NCI-H748 (cell line): ENCODE results near the gene ADGRG3.
A peak's percentile ranks its signal among the peaks of the same experiment; 100 is the strongest.

Source experiments
- DNase-seq: peaks from one replicate; lab custom pipeline; 2025; ENCODE audit not compliant: unreplicated experiment; lab: John Stamatoyannopoulos, UW

ADGRG3 gene

DNA sequence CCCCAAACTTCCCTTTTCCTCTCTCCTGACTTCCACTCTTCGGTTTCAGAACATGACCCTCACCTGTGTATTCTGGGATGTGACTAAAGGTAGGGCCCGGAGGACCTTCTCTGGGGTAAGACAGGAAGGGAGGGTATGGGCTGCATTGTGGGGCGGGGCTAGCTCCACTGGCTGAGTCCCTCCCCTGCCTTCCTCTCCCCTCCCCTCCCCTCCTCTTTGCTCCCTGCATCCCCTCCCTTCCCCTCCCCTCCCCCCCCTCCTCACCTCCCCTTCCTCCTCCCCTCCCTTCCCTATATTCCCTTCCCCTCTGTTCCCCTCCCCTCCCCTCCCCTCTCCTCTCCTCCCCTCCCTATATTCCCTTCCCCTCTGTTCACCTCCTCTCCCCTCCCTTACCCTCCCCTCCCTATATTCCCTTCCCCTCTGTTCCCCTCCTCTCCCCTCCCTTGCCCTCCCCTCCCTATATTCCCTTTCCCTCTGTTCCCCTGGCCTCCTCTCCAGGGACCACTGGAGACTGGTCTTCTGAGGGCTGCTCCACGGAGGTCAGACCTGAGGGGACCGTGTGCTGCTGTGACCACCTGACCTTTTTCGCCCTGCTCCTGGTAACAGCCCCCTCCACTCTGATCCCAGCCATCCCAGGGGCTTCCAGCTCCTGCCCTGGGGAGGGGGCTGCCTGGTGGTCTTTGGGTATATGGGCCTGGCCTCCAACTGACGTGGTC lies 11.8 kb downstream of the ADGRG3 start:
- DNase-seq, result no peak

DNA sequence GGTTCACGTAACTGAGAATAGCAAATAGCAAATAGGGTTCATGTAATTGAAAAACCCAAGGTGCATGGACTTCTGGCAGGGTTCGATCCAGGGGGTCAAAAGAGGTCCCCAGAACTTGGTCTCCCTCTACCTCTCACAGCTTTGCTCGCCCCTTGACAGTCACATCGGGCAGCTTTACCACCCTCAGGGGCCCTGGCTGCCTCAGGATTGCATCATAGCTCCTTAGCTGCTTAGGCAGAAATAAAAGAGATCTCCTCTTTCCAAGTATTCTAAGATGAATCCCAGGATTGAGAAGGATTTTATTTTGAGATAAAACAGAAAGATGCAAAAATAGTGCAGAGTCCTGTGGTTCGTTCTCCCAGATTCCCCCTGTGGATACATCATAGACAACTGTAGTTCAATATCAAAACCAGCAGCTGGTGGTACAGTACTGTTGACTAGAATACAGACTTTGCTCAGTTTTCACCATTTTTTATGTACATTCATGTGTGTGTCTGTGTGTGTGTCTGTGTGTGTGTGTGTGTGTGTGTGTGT lies 12.8 kb downstream of the ADGRG3 start:
- DNase-seq, result no peak

DNA sequence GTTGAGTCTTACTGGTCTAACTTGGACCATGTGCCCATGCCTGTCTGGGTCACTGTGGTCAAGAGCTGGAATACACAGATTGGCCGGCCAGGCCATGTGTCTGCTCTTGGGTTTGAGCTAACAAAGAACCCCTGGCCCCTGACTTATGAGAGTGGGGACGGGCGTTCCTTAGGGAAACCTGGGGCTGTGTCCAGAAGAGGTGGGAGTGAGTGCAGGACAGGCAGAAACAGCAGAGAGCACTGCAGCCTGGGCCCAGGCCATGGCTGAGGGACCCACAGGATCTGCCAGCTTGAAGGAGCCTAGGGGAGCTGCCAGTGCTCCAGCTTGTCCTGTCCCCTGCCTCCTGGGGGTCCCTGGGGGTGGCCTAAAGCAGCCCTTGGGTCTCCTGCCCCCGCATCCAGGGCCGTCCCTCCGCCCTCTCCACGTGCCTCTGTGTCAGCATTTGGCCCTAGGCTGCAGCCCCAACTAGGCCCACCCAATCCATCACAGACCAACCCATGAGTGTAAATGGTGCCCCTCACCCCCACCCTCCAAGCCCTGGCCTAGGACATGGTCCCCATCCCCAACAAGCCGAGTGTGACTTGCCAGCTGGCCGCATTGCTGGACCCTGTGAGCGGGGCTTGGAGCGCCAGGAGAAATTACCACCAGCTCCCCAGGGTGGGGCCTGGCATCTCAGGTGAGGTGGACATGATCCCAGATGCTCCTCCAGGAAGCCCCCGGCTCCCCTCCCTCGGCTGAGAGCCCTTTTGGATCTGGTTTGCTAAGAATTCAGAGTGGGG lies 14.0 kb downstream of the ADGRG3 start:
- no peak for DNase-seq

DNA sequence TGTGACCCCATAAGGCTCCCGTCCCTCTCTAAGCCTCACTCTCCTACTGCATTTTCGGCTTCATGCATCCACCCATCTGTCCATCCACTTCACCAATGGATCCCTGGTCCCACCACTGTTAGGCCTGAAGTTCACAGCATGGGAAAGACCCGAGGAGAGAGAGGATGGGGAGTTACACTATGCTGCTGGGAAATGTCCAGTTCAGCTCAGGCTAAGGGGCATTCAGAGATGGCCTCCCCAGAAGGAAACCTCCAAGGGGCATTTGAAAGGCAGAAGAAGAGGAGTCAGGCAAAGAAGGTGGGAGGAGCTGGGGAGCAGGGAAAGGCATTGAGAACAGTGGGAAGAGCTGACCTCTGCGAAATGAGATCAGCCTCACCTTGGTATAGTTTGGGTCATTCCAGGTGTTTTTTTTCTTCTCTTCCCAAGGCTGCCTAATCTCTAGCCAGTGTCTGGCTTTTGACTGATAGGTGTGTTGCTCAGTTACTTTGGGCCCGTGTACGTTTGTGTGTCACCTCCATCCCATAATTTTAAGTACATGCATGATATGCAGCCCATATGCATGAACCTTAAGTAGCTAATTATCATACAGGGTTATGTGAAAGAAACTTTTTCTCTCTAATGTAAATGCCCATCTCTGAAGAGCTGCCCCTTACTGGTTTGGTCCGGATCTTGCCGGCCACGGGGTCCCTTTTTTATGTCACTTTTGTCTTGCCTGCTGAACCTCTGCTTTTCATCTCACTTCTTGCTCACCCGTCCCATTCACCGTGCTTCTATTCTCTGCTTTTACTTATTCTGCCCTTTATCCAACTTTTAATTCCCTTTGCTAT lies 14.9 kb downstream of the ADGRG3 start:
- no peak for DNase-seq

DNA sequence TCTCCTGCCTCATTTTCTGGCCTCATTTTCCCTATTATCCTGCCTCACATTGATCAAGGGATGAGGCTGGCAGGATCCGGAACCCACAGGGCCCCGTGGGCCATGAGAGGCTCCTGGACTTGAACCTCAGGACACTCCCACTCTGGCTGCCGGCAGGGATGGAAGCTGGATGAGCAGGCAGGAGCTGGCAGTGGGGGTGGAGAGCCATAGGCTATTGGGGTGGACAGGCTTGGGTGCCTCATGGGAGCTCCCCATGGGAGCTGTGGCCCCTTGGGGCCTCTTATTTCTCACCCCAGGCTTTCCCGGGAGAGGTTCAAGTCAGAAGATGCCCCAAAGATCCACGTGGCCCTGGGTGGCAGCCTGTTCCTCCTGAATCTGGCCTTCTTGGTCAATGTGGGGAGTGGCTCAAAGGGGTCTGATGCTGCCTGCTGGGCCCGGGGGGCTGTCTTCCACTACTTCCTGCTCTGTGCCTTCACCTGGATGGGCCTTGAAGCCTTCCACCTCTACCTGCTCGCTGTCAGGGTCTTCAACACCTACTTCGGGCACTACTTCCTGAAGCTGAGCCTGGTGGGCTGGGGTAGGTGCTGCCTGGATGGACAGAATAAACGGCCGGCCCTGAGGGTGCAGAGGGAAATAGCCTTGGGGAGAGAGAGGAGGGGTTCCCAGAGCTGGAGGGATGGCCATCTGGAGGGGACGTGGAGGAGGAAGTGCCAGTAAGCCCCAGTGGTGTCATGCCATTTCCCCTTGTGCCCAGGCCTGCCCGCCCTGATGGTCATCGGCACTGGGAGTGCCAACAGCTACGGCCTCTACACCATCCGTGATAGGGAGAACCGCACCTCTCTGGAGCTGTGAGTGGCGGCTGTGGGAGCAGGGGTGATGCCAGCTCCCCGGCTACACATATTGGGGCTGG lies 15.8 kb downstream of the ADGRG3 start:
- DNase-seq, result no peak

DNA sequence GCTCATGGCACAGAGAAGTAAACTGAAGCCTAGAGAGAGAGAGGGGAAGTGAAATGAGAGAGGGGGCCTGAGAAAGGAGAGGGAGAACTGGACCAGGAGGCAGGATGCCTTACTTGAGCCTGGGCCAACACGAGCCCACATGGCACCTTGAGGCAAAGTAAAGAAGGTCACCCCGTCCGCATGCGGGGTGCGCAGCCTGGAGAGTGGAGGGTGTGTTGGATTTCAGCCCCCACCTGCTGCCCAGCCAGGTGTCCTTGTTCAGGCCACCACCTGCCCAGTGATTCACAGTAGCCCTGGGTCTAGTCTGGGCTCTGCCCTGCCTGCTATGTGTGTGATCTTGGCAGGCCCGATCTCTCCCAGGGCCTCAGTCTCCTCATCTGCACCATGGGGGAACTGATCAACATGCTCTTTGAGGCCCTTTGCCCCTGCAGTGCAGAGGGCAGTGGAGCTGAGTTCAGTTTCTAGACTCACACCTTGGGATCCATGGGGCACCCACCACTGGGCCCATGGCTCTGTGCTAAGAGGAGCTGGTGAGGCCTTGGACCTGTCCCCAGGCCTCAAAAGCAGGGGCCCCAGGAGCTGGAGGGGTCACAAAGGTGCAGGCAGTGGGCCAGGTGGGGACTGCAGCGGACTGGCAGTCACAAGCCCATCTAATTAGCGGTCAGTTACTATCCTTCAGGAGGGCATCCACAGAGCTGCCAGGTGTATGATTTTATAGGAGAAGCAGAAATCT lies 16.7 kb downstream of the ADGRG3 start:
- DNase-seq, result no peak

DNA sequence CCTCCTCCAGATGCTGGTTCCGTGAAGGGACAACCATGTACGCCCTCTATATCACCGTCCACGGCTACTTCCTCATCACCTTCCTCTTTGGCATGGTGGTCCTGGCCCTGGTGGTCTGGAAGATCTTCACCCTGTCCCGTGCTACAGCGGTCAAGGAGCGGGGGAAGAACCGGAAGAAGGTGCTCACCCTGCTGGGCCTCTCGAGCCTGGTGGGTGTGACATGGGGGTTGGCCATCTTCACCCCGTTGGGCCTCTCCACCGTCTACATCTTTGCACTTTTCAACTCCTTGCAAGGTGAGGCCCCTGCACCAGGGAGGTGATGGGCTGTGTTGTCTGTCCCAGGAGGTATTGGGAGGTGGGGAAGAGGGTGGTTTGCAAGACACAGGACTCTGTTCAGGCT lies 17.5 kb downstream of the ADGRG3 start:
- no peak for DNase-seq

DNA sequence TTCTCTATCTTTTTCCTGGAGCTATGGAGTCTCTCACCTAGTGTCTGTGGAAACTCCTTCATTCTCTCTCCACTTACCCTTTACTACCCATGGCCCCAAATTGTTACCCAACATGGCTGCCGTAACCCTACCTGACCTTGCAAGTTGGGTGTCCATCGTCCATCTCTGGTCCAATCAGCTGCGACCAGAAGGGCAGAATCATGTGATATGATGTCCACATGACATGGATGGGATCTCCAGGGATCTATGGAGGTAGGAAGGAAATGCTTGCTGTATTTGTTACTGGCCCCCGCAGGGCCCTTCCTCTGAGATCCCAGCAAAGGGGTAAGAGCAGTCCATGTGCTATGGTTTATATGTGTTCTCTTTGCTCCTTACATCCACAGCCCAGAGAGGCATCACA lies 18.5 kb downstream of the ADGRG3 start:
- no peak for DNase-seq

DNA sequence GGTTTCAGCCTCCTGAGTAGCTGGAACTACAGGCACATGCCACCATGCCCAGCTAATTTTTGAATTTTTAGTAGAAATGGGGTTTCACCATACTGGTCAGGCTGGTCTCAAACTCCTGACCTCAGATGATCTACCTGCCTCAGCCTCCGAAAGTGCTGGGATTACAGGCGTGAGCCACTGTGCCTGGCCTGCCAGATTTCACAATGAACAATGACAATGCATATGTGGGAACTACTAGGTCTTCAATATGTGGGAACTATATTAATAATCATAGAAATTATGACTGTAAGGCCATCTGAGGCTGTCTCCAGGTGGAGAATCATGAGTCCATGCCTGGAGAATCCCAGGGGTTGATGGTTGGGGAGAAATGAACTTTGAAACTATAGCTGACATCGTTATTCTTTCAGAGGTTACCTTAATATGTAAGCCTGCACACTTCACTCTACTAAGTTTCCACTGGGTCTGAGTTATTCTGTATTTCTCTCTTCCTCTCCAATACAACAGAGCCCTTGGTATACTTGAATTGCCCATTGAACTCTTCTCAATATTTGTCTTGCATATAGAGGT lies 19.3 kb downstream of the ADGRG3 start:
- DNase-seq, result no peak

DNA sequence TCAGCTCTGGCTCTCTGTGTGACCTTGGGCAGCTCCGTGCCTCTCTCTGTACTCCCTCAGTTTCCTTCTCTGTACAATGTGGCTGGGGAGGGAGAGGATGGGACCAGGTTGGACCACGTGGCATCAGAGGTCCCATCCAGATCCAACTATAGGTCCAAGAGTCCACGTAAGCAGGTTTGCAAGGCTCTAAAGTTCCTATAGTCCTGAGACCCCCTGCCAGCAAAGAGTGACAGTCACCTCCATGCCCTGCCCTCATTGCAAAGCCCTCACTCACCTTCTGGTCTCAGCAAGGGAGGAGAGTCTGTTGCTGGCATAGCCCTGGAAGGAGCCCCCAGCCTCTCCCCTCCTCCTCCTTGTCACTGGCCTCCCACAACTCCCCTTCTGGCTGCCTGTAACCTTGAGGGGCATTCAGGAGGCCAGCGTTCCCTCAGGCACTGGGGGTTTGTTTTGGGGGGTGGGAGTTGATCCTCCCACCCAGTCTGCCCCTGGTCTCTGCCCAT lies 20.4 kb downstream of the ADGRG3 start:
- no peak for DNase-seq

DNA sequence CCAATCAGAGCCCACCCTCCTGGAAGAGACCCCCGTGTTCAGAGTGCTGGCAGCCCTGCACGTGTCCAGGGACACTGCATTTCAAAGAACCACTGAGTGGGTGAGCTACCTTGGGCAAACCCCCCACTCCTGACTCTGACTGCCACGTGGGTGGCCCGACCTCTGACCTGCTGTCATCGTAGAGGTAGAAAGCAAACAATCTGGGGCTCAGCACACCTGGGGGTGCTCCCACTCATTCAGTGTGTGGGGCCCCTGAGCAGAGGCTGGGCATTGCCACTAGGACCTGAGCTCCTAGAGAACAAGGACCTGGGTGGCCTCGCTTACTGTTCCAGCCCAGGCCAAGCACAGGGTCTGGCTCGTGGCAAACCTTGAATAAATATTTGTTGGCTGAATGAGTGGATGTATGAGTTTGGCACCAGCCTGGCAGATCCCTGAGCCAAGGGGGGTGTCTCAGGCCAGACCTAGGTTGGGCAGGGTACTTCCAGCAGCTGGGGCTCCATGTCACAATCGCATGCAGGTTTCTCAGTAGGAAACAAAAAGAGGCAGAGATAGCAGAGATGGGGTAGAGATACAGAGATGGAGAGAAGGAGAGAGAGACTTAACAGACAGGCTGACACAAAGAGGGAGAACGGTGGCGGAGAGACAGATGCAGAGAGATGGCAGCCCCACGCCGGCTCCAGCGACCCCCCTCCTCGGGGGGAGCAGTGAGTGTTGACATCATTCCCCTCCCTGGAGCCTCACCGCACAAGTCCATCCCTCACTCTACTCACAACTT lies 21.1 kb downstream of the ADGRG3 start:
- no peak for DNase-seq

DNA sequence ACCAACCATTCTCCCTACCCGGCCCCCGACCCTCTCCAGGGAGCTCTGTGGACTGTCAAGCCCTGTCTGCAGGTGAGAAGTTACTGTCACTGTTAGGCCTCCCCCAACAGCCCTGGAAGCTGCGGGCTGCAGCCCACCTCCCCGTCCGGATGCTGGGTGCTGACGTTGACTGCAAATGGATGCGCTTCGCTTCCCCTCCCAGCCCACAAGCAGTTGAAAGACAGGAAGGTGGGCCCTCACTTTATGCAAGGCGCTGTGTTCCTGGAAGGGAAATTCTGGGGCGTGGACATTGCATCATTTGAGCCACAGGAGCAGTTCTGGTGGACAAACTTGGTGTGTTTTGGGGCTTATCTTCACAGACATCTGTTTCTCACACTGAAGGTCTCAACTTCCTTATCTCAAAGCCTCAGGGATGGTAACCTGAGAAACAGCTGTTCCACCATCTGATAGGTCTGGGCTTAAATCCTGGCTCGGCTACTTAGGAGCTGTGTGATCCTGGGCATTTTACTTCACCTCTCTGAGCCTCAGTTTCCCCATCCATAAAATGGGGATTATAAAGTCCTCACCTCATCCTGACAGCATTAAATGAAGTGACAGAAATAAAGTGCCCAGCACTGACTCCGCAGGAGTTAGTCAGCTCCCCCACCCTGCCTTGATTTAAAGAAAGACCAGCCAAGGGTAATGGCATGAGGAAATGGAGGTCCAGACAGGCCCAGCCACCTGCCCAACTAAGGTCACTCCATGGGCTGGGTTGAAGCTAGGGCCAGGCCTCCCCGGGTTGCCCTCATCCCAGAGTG lies 21.9 kb downstream of the ADGRG3 start:
- DNase-seq, result no peak

DNA sequence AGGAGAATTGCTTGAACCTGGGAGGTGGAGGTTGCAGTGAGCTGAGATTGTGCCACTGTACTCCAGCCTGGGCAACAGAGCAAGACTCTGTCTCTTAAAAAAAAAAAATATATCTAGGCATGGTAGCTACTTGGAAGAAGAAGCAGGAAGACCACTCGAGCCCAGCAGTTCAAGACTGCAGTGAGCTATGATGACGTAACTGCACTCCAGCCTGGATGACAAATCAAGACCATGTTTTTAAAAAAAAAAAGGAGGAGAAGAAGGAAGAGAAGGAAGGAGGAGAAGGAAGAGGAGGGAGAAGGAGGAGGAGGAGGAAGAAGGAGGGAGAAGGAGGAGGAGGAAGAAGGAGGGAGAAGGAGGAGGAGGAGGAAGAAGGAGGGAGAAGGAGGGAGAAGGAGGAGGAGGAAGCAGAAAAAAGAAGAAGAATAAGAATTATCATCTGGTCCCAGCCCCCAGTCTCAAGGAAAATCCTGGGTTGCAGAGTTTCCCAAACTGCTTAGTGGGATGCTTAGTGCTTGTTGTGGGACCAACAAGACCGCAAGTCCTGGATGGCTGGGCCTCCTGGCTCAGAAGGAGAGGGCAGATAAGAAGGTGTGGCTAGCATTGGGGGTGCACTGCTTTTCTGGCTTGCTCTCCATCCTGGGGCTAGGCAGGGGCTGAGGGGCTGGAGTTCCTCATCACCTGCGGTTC lies 22.8 kb downstream of the ADGRG3 start:
- no peak for DNase-seq

DNA sequence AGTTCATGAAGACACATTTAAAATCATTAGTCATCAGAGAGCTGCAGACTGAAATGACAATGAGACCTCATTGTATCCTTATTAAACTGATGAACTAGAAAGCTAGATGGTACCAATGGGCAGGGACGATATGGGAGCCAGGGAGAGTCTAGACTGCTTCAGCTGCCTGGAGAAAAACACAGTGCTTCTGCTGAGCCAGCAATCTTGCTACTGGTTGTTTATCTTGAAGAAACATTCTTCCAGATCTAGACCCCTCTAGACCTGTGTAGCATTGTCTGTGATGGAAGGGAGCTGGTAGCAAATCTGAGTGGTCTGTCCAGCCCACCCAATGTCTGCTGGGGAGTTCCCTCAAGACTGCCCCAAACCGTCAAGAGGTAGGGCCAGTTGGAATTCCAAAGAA lies 24.5 kb downstream of the ADGRG3 start:
- DNase-seq, result no peak

DNA sequence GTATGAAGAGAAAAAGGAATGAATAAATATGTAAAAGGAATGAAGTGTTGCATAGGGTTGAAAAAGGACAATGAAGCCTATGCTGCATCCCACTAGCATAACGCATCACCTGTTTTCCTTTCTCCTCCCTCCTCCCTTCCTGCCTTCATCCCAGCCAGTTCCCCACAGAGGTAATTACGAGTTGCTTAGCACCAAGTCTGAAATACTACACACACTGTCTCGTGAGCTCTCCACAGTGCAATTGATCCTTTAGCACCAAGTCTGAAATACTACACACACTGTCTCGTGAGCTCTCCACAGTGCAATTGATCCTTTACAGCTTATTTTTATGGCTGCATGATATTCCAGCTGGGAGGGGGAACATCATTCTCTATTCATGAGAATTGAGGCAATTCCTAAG lies 25.4 kb downstream of the ADGRG3 start:
- DNase-seq, result peak; percentile 77

DNA sequence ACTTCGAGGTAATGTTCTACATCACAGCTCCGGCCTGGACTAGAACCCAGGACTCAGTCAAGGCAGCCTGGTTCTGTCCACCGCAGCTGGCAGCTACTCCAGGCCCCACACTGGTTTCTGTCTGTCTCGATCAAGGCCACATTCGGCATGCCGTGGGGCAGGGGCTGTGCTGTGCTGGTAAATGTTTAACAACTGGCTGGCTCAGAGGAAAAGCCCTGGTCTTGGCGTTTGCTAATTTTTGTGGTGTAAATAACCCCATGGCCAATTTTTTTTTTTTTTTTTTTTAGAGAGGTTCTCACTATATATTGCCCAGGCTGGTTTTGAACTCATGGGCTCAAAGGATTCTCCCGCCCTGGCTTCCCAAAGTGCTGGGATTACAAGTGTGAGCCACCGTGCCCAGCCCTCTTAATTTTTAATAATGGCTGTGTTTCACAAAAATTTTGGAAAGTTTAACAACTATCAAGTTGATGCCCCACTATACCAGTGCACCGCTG lies 26.2 kb downstream of the ADGRG3 start:
- DNase-seq, result no peak
